Measurements from ENCODE around the gene BAIAP2.
A peak's percentile ranks its signal among the peaks of the same experiment; 100 is the strongest.

Gene BAIAP2

GRCh38 chr17:81086789-81087551 lies 52.0 kb downstream of the BAIAP2 start:
- DNase-seq (ENCODE audit: low spot score), result no peak
- TF ChIP-seq CTCF (IDR thresholded peaks at IDR 0.05), result no peak
- Histone ChIP-seq H3K27ac (no peak overlapping the region), H3K4me3 (no peak overlapping the region)

DNA sequence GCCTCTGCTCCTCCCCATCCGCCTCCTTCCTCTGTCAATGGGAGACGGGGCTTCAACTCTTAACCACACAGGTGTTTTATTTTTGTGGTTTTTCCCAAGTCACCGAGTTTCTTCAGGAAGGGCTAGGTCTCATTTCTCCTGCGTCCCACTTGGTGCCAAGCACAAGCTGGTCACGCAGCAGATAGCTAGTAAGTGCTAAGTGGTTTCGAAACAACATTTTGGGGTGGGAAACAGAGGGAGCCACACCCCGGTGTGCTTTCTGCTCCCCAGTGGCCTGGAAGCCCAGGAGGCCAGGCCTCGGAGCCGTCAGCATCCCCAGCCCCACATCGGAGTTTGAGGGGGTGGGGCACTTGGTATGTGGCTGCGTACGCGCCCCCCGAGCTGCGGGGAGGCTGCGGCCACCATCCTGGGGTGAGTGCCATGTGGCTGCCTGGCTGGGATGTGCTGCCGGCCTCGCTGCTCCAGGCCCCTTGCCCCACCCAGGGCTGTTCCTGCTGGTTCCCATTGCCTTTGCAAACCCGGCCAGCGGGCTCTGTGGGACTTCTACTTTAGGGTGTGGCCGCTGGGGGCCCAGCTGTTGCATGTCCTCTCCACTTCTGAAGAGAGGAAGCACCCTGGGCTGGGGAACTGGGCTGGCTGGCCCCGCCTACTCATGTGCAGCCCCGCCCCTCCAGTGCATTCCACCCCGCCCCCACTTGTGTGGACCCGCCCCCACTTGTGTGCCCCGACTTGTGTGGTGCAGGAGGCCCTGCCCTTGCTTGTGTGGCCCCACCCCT lies 55.6 kb downstream of the BAIAP2 start:
- no peak for TF ChIP-seq CTCF (IDR thresholded peaks at IDR 0.05)
- H3K4me3 ChIP-seq, result no peak overlapping the region
- no peak for DNase-seq (ENCODE audit: low spot score)
- peak overlapping the region in 1 of 2 donors; percentile 54 for H3K27ac ChIP-seq

GRCh38 chr17:81091154-81091553 lies 56.2 kb downstream of the BAIAP2 start:
- no peak for DNase-seq (ENCODE audit: low spot score)
- H3K4me3 ChIP-seq, result no peak overlapping the region
- TF ChIP-seq CTCF (IDR thresholded peaks at IDR 0.05), result no peak
- no peak overlapping the region for H3K27ac ChIP-seq

DNA sequence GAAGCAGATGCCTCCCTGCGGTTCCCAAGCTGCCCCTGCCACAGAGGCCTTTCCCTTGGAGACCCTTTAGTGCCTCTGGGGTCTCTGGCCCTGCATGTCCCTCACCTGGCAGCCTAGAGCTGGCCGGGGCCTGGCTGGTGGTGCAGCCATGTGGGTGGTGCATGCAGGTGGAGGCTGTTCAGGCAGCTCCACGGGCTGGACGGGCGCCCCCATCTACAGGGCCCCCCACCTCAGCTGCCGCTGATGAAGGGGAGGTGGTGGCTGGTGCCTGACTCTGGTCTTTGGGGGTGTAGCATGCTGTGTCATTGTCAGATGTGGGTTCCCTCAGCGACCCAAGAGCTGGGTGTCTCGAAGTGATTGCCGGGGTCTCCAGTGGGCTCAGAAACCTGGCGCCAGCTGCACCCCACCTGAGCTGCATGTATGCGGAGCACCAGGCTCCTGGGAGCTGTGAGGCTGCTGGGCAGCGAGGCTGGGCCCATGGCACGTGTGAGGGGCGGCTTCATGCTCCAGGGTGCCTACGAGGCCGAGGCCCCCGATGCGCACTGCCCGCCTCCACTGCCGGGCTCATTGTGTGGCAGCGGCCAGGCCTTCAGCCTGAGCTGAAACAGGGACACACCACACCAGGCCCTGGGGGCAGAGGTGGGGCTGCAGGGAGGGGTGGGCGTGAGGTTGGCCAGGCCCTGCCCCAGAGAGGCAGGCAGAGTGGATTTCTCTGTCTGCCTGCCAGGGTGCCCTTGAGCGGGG lies 57.0 kb downstream of the BAIAP2 start:
- no peak for DNase-seq (ENCODE audit: low spot score)
- Histone ChIP-seq H3K27ac (no peak overlapping the region), H3K4me3 (no peak overlapping the region)
- no peak for TF ChIP-seq CTCF (IDR thresholded peaks at IDR 0.05)

- DNase-seq (ENCODE audit: low spot score), result no peak
- Histone ChIP-seq H3K4me3 (no peak overlapping the region), H3K27ac (peak overlapping the region in 1 of 2 donors; percentile 7)
- TF ChIP-seq CTCF (IDR thresholded peaks at IDR 0.05), result no peak
Measured at GRCh38 chr17:81092518-81093095, 57.7 kb downstream of the BAIAP2 start.

GRCh38 chr17:81093619-81094508 lies 58.9 kb downstream of the BAIAP2 start:
- no peak overlapping the region for H3K4me3 ChIP-seq

More at GRCh38 chr17:81093619-81094508, 58.9 kb downstream of the BAIAP2 start:
- no peak for DNase-seq (ENCODE audit: low spot score)
- no peak for TF ChIP-seq CTCF (IDR thresholded peaks at IDR 0.05)
- peak overlapping the region; percentile 12 to 69 for H3K27ac ChIP-seq

Measured in coronary artery (tissue), 2 donors.